ENCODE results near the gene GTF2A1.

- TF ChIP-seq FOS (IDR thresholded peaks at IDR 0.05; ENCODE audit: borderline replicate concordance, insufficient read depth, low read length) (no peak), POLR2A (IDR thresholded peaks at IDR 0.05; ENCODE audit: low read depth, low read length) (no peak)
- TF ChIP-seq, protein P1, sequence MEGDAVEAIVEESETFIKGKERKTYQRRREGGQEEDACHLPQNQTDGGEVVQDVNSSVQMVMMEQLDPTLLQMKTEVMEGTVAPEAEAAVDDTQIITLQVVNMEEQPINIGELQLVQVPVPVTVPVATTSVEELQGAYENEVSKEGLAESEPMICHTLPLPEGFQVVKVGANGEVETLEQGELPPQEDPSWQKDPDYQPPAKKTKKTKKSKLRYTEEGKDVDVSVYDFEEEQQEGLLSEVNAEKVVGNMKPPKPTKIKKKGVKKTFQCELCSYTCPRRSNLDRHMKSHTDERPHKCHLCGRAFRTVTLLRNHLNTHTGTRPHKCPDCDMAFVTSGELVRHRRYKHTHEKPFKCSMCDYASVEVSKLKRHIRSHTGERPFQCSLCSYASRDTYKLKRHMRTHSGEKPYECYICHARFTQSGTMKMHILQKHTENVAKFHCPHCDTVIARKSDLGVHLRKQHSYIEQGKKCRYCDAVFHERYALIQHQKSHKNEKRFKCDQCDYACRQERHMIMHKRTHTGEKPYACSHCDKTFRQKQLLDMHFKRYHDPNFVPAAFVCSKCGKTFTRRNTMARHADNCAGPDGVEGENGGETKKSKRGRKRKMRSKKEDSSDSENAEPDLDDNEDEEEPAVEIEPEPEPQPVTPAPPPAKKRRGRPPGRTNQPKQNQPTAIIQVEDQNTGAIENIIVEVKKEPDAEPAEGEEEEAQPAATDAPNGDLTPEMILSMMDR (IDR thresholded peaks at IDR 0.05; ENCODE audit: extremely low read depth in 1 of 2, insufficient read depth in 1 of 2, low read depth in 1 of 2, low read length in 2 of 2) = no peak
These were observed 43.9 kb upstream of the GTF2A1 start for GRCh38 chr14:81264671-81265070.
